NCI-H1092 (cell line): ENCODE results near the gene FBXL14.

ENCODE experiments used
- DNase-seq: peaks from one replicate; lab custom pipeline; 2025; lab: John Stamatoyannopoulos, UW

Gene FBXL14

GRCh38 chr12:1533602-1534304 lies 60.6 kb downstream of the FBXL14 start:
- DNase-seq: no peak

- no peak for DNase-seq
These were observed 61.2 kb downstream of the FBXL14 start for GRCh38 chr12:1533205-1533601.

- no peak for DNase-seq
These were observed 61.8 kb downstream of the FBXL14 start for GRCh38 chr12:1532375-1533165.

- no peak for DNase-seq
These were observed 62.6 kb downstream of the FBXL14 start for GRCh38 chr12:1531654-1532374.

- no peak for DNase-seq
These were observed 63.2 kb downstream of the FBXL14 start for GRCh38 chr12:1531153-1531653.

- DNase-seq: no peak
These were observed 63.7 kb downstream of the FBXL14 start for GRCh38 chr12:1530592-1531152.

- no peak for DNase-seq
These were observed 64.4 kb downstream of the FBXL14 start for GRCh38 chr12:1529862-1530591.

- no peak for DNase-seq
These were observed 65.0 kb downstream of the FBXL14 start for GRCh38 chr12:1529228-1529861.

GRCh38 chr12:1528791-1529190 lies 65.6 kb downstream of the FBXL14 start:
- no peak for DNase-seq

- no peak for DNase-seq
These were observed 66.6 kb downstream of the FBXL14 start for GRCh38 chr12:1527789-1528188.

- no peak for DNase-seq
These were observed 68.5 kb downstream of the FBXL14 start for GRCh38 chr12:1525858-1526257.

GRCh38 chr12:1523558-1524050 lies 70.8 kb downstream of the FBXL14 start:
- DNase-seq: no peak

GRCh38 chr12:1523046-1523445 lies 71.3 kb downstream of the FBXL14 start:
- DNase-seq: no peak

GRCh38 chr12:1519642-1520041 lies 74.7 kb downstream of the FBXL14 start:
- DNase-seq: no peak

GRCh38 chr12:1518591-1519516 lies 75.5 kb downstream of the FBXL14 start:
- peak; percentile 39 for DNase-seq

- no peak for DNase-seq
These were observed 76.5 kb downstream of the FBXL14 start for GRCh38 chr12:1517734-1518525.

GRCh38 chr12:1517007-1517406 lies 77.4 kb downstream of the FBXL14 start:
- no peak for DNase-seq
